HG03354 (cell line): ENCODE results near the gene CHMP2A.
"Not testable (repeated sequence)": the region's sequence is repeated elsewhere in the genome, so short reads cannot be mapped to it uniquely, and the experiment has no call there.

Source experiments
- ATAC-seq: cut with Tn5 transposase; IDR thresholded peaks from one replicate; pipeline ENCODE4 v1.9.1; 2021; ENCODE audit warnings: mild to moderate bottlenecking; ENCODE audit not compliant: unreplicated experiment, poor library complexity, severe bottlenecking

CHMP2A gene

GRCh38 chr19:58554494-58555368 lies at the start of gene CHMP2A:
CHMP2A (minus strand) TSS chr19:58555105; CDS start chr19:58554212, 893 bp downstream.
- ATAC-seq: peak; percentile 40

GRCh38 chr19:58586133-58586765 lies 31.3 kb upstream of the CHMP2A start:
- no peak for ATAC-seq

GRCh38 chr19:58585442-58586132 lies 30.7 kb upstream of the CHMP2A start:
- no peak for ATAC-seq

GRCh38 chr19:58584498-58585441 lies 29.9 kb upstream of the CHMP2A start:
- no peak for ATAC-seq

GRCh38 chr19:58582985-58583384 lies 28.1 kb upstream of the CHMP2A start:
- no peak for ATAC-seq

- ATAC-seq: peak; percentile 77
These were observed 26.6 kb upstream of the CHMP2A start for GRCh38 chr19:58581227-58582141.

GRCh38 chr19:58579473-58580142 lies 24.7 kb upstream of the CHMP2A start:
- ATAC-seq: no peak

GRCh38 chr19:58578012-58578925 lies 23.4 kb upstream of the CHMP2A start:
- no peak for ATAC-seq

- not testable (repeated sequence) for ATAC-seq
These were observed 22.7 kb upstream of the CHMP2A start for GRCh38 chr19:58577581-58577980.

GRCh38 chr19:58575183-58576041 lies 20.5 kb upstream of the CHMP2A start:
- peak; percentile 48 for ATAC-seq

GRCh38 chr19:58573658-58574164 lies 18.8 kb upstream of the CHMP2A start:
- no peak for ATAC-seq

GRCh38 chr19:58572818-58573657 lies 18.1 kb upstream of the CHMP2A start, which contains the start of gene MZF1:
MZF1 (minus strand) TSS chr19:58573335; CDS start chr19:58571389, 1,946 bp downstream.
- ATAC-seq: peak; percentile 63

GRCh38 chr19:58572026-58572817 lies 17.3 kb upstream of the CHMP2A start:
- no peak for ATAC-seq

GRCh38 chr19:58571575-58571947 lies 16.7 kb upstream of the CHMP2A start:
- ATAC-seq: no peak
